HepG2 (cell line): ENCODE results near the gene PPIB. TPM values are rescaled to one million over a fixed set of nuclear protein-coding genes. Genes with fewer than 3 reads are reported as not detected.

Experiments
- CC2D1A ChIP-seq: sonication (generic); formaldehyde crosslinking; IDR thresholded peaks from 2 replicates; pipeline ENCODE4 v1.8.1; 2023; ENCODE audit warnings: mild to moderate bottlenecking, missing genetic modification reagents
- CSRNP2 ChIP-seq: sonication (generic); formaldehyde crosslinking; conservative IDR thresholded peaks from 2 replicates; pipeline ENCODE4 v1.8.0; 2022; ENCODE audit warnings: low read depth, missing genetic modification reagents
- FIP1L1 ChIP-seq: fragments of 200-400 bp; formaldehyde crosslinking; IDR thresholded peaks from 2 replicates; pipeline ENCODE4 v1.6.1; 2018; ENCODE audit warnings: low read depth, mild to moderate bottlenecking, low read length, moderate library complexity, borderline replicate concordance; ENCODE audit not compliant: insufficient read depth
- GTF3A ChIP-seq: sonication (generic); formaldehyde crosslinking; conservative IDR thresholded peaks from 2 replicates; pipeline ENCODE4 v1.4.0; 2020; ENCODE audit warnings: mild to moderate bottlenecking, missing genetic modification reagents
- HDAC2 ChIP-seq: sonication (generic); formaldehyde crosslinking; IDR thresholded peaks from 2 replicates; pipeline ENCODE4 v1.4.0; 2020; ENCODE audit warnings: missing genetic modification reagents
- HNRNPH1 ChIP-seq: fragments of 200-400 bp; formaldehyde crosslinking; optimal IDR thresholded peaks from 2 replicates; pipeline ENCODE3; 2017; ENCODE audit warnings: mild to moderate bottlenecking, low read depth, low read length
- MAFG ChIP-seq: sonication (generic); formaldehyde crosslinking; IDR thresholded peaks from 2 replicates; pipeline ENCODE4 v1.5.1; 2020; ENCODE audit warnings: mild to moderate bottlenecking, missing genetic modification reagents
- POGZ ChIP-seq: sonication (generic); formaldehyde crosslinking; IDR thresholded peaks from 2 replicates; pipeline ENCODE4 v1.4.0; 2020; ENCODE audit warnings: mild to moderate bottlenecking, missing genetic modification reagents
- RNF219 ChIP-seq: sonication (generic); formaldehyde crosslinking; IDR thresholded peaks from 2 replicates; pipeline ENCODE4 v1.5.0; 2020; ENCODE audit warnings: mild to moderate bottlenecking, missing genetic modification reagents
- SIX4 ChIP-seq: sonication (generic); formaldehyde crosslinking; IDR thresholded peaks from 2 replicates; pipeline ENCODE4 v1.4.0; 2020; ENCODE audit warnings: missing genetic modification reagents
- SRSF1 ChIP-seq: fragments of 200-400 bp; formaldehyde crosslinking; optimal IDR thresholded peaks from 2 replicates; pipeline ENCODE3; 2017; ENCODE audit warnings: mild to moderate bottlenecking, low read depth, low read length, moderate library complexity
- ZMYM2 ChIP-seq: sonication (generic); formaldehyde crosslinking; IDR thresholded peaks from 2 replicates; pipeline ENCODE4 v1.8.0; 2022; ENCODE audit warnings: mild to moderate bottlenecking, missing genetic modification reagents
- ZNF207 ChIP-seq: fragments of 450-650 bp; IDR thresholded peaks from 2 replicates; pipeline ENCODE4 v1.6.1; 2016; ENCODE audit warnings: antibody characterized with exemption, borderline replicate concordance
- ZNF317 ChIP-seq: sonication (generic); formaldehyde crosslinking; IDR thresholded peaks from 2 replicates; pipeline ENCODE4 v1.5.0; 2020; ENCODE audit warnings: mild to moderate bottlenecking, missing genetic modification reagents
- ZNF318 ChIP-seq: sonication (generic); formaldehyde crosslinking; IDR thresholded peaks from 2 replicates; pipeline ENCODE4 v1.4.0; 2020; ENCODE audit warnings: mild to moderate bottlenecking, missing genetic modification reagents
- ZNF619 ChIP-seq: sonication (generic); formaldehyde crosslinking; IDR thresholded peaks from 2 replicates; pipeline ENCODE4 v1.4.0; 2020; ENCODE audit warnings: mild to moderate bottlenecking, missing genetic modification reagents
- ZNF772 ChIP-seq: sonication (generic); formaldehyde crosslinking; IDR thresholded peaks from 2 replicates; pipeline ENCODE4 v1.5.0; 2020; ENCODE audit warnings: mild to moderate bottlenecking, missing genetic modification reagents
- ZNF879 ChIP-seq: sonication (generic); formaldehyde crosslinking; IDR thresholded peaks from 2 replicates; pipeline ENCODE4 v1.8.1; 2023; ENCODE audit warnings: missing genetic modification reagents
- polyA plus RNA-seq, 8 experiments: library from polyadenylated mRNA; depleted of rRNA in 3 of 8; stranded (reverse) in 7 of 8; unstranded in 1 of 8; fragments of >200 nt; fragmentation: Illumina TruSeq in 4 of 8; extraction: Trizol in 4 of 8; gene quantifications; 2 replicates each; pipeline versions ENCODE4 v1.2.1 to v1.2.3, GENCODE V29; 2011 to 2016; ENCODE audit warnings: low read depth in 4 of 8, missing spikeins in 1 of 8, mixed read lengths in 1 of 8; ENCODE audit not compliant: insufficient read depth in 1 of 8
- total RNA-seq, 5 experiments: library from RNA; depleted of rRNA; stranded (reverse); fragments of >200 nt; fragmentation: Illumina TruSeq; extraction: Trizol; gene quantifications; 2 replicates each; pipeline ENCODE4 v1.2.3, GENCODE V29; 2016; ENCODE audit warnings: low read depth in 1 of 5

PPIB gene
- total and polyA plus RNA-seq, 2 of the 13 experiments (the other 11 are each of a cell fraction or from before 2014, with no cell fraction given) = 780 to 882 TPM

- TF ChIP-seq ZNF318 (CRISPR knock-in tag) = no peak
- TF ChIP-seq ZNF317 = no peak
- TF ChIP-seq ZNF619 (CRISPR knock-in tag) = no peak
- peak; percentile 85 for TF ChIP-seq HNRNPH1
- TF ChIP-seq ZNF879 (CRISPR knock-in tag) = no peak
- TF ChIP-seq ZMYM2 = no peak
- TF ChIP-seq CSRNP2 (CRISPR knock-in tag) = no peak
- no peak for TF ChIP-seq RNF219 (CRISPR knock-in tag)
- no peak for TF ChIP-seq SRSF1
- 0 out of 2 replicates have a peak, but pooled peaks have one; percentile 14 for TF ChIP-seq HDAC2 (CRISPR knock-in tag)
- 0 out of 2 replicates have a peak, but pooled peaks have one; percentile 65 for TF ChIP-seq CC2D1A (CRISPR knock-in tag)
- no peak for TF ChIP-seq FIP1L1
- peak; percentile 23; the same call in 1 of the 2 replicates for TF ChIP-seq POGZ (CRISPR knock-in tag)
- no peak for TF ChIP-seq ZNF207
- TF ChIP-seq ZNF772 (CRISPR knock-in tag) = peak; percentile 73; the same call in 1 of the 2 replicates
- no peak for TF ChIP-seq SIX4 (CRISPR knock-in tag)
- no peak for TF ChIP-seq GTF3A
- no peak for TF ChIP-seq MAFG
Observed at GRCh38 chr15:64153480-64154367, 9.1 kb downstream of the PPIB start (continued).
